ENCODE results near the gene EPS8.
A peak's percentile ranks its signal among the peaks of the same experiment; 100 is the strongest.

EPS8 gene

DNA sequence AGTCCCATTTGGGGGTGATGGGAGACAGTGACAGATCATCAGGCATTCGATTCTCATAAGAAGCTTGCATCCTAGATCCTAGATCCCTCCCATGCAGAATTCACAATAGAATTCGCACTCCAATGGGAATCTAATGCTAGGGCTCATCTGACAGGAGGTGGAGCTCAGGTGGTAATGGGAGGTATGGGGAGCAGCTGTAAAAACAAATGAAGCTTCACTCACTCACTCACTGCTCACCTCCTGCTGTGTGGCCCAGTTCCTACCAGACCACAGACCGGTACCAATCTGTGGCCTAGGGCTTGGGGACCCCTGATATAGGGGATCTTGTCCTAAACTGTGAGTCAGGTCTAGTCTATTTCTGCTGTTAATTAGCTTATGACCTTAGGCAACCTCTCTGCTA lies 40.1 kb upstream of the EPS8 start:
- no peak overlapping the region for H3K4me3 ChIP-seq (ENCODE audit: low read depth, low read length)
- TF ChIP-seq, protein P1, sequence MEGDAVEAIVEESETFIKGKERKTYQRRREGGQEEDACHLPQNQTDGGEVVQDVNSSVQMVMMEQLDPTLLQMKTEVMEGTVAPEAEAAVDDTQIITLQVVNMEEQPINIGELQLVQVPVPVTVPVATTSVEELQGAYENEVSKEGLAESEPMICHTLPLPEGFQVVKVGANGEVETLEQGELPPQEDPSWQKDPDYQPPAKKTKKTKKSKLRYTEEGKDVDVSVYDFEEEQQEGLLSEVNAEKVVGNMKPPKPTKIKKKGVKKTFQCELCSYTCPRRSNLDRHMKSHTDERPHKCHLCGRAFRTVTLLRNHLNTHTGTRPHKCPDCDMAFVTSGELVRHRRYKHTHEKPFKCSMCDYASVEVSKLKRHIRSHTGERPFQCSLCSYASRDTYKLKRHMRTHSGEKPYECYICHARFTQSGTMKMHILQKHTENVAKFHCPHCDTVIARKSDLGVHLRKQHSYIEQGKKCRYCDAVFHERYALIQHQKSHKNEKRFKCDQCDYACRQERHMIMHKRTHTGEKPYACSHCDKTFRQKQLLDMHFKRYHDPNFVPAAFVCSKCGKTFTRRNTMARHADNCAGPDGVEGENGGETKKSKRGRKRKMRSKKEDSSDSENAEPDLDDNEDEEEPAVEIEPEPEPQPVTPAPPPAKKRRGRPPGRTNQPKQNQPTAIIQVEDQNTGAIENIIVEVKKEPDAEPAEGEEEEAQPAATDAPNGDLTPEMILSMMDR (conservative IDR thresholded peaks at IDR 0.05; ENCODE audit: low read depth, low read length), result no peak
- DNase-seq (ENCODE audit: low read depth), result peak; percentile 36

DNA sequence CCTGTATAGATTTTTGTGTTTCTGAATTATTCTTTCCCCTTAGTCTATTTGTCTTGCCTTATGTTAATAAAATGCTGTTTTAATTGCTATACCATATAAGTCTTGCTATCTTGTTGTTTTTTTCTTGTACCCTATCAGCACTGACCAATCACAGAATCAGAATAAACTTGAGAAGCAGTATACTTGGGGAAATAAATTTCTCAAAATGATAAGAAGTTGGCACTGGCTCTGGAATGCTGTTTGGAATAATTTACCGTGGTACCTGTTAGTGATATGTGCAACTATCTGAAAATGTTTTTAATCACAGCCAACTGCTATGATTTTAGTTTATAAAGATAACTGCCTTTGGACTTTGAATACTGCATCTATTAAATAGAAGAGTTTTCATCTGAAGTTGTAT lies 37.9 kb upstream of the EPS8 start:
- H3K4me3 ChIP-seq (ENCODE audit: low read depth, low read length), result no peak overlapping the region
- TF ChIP-seq, protein P1 (conservative IDR thresholded peaks at IDR 0.05; ENCODE audit: low read depth, low read length), result no peak
- DNase-seq (ENCODE audit: low read depth), result no peak

DNA sequence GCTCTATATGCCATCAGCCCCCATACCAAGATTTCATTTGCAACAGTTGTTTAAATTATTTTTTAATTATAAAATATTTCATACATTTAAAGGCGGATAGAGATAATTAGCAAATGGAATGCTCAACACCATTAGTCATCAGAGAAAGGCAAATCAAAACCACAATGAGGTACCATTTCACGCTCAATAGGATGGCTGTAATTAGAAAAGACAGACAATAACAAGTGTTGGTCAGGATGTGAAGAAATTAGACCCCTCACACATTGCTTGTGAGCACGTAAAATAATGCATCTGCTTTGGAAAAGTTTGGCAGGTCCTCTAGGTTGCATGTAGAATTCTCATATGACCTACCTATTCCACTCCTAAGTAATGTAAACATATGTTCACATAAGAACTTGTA lies 35.3 kb upstream of the EPS8 start:
- TF ChIP-seq, protein P1 (conservative IDR thresholded peaks at IDR 0.05; ENCODE audit: low read depth, low read length), result no peak
- no peak for DNase-seq (ENCODE audit: low read depth)
- no peak overlapping the region for H3K4me3 ChIP-seq (ENCODE audit: low read depth, low read length)

DNA sequence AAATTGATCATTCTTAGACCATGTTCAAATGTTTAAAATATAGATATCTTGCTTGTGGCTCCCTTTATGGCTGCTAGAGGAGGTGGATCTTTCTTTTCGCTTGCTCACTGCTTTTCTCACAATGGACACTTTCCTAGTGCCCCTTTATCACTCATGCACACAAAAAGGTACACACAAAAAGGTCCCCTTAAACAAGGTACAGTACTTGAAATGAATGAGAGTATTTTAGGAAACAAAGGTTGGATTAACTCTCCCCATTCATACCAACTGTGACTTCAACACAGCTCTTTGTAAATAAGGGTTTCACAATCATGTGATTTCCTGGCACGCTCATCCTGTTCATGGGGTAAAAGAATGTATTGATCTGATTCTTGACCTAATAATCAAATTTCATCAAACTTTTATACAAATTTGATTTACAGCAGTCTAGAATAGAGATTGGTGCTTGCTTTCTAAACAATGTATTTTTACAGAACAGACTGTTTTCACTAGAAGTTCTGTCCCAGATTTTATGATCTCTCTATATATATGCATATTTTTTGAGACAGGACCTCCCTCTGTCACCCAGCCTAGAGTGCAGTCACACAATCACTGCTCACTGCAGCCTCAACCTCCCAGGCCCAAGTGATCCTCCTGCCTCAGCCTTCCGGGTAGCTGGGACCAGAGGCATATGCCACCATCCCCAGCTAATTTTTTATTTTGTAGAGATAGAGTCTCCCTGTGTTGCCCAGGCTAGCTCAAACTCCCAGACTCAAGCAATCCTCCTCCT lies 34.4 kb upstream of the EPS8 start:
- no peak overlapping the region for H3K4me3 ChIP-seq (ENCODE audit: low read depth, low read length)
- DNase-seq (ENCODE audit: low read depth), result peak; percentile 28
- TF ChIP-seq, protein P1 (conservative IDR thresholded peaks at IDR 0.05; ENCODE audit: low read depth, low read length), result no peak

DNA sequence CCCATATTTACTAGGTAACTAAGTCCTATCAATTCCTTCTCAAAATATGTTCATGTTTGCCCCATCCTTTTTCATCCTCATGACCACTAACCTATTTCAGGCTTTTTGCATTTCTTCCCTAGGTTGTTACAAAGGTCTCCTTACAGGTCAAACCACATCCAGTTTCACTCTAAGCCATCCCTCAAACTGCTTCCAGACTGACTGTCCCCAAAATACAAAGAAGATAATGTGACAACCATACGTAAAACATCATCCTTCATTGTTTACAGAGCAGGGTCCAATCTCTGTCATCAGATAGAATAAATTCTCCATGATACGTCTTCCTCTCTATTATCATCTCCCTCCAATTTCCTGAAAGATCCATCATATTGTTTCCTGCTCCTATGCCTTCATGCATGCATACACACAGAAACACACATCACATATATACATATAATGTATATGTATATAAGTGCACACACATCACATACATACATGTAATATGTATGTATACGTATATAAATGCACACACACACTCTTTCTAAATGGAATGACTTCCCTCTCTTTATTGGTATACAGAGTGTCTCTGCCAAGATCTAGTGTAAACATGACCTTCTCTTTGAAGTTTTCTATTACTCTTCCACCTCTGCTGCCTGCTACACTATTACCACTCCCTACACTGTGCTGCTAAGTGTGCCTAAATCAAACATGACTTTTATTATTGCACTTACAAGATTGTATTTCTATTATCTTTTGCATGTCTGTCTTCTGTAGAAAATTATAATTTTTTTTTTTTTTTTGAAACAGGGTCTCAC lies 30.7 kb upstream of the EPS8 start:
- TF ChIP-seq, protein P1 (conservative IDR thresholded peaks at IDR 0.05; ENCODE audit: low read depth, low read length), result no peak
- DNase-seq (ENCODE audit: low read depth), result no peak
- H3K4me3 ChIP-seq (ENCODE audit: low read depth, low read length), result no peak overlapping the region

DNA sequence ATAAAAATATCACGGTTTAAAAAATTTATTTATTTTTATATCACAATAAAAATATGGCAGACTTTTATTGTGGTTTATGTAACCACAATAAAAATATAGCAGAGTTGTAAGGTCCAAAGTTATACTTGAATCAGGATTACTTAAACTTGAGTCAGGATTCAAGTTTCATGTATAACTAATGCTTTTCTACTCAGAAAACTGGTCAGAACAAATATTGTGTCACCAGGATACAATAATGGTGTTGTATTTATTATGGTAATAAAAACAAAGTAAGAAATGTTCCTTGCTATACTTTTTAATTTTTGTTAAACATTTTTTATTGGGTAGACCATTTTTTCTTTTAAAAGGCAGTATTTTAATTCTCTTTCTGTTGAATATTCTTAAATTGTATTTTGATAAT lies 29.2 kb upstream of the EPS8 start:
- H3K4me3 ChIP-seq (ENCODE audit: low read depth, low read length), result no peak overlapping the region
- no peak for DNase-seq (ENCODE audit: low read depth)
- TF ChIP-seq, protein P1 (conservative IDR thresholded peaks at IDR 0.05; ENCODE audit: low read depth, low read length), result no peak

Data from choroid plexus epithelial cell (primary cell).